NOMO-1 (cell line): Measurements from ENCODE around the gene ANKRD53.
"Not testable (repeated sequence)": the region's sequence is repeated elsewhere in the genome, so short reads cannot be mapped to it uniquely, and the experiment has no call there.

Experiments
- DNase-seq, 2 experiments: peaks; one replicate each; lab custom pipeline; 2025; ENCODE audit not compliant: unreplicated experiment in 2 of 2; lab: John Stamatoyannopoulos, UW

The ANKRD53 gene

GRCh38 chr2:71005271-71006202 lies 27.1 kb downstream of the ANKRD53 start:
- DNase-seq: no peak

- DNase-seq: no peak
These were observed 27.9 kb downstream of the ANKRD53 start for GRCh38 chr2:71006323-71006722.

GRCh38 chr2:71006955-71007799 lies 28.7 kb downstream of the ANKRD53 start:
- no peak for DNase-seq

- DNase-seq: no peak
These were observed 29.9 kb downstream of the ANKRD53 start for GRCh38 chr2:71008342-71008741.

- DNase-seq: not testable (repeated sequence)
These were observed 33.4 kb downstream of the ANKRD53 start for GRCh38 chr2:71011786-71012185.

GRCh38 chr2:71018625-71019024 lies 40.2 kb downstream of the ANKRD53 start:
- no peak for DNase-seq

GRCh38 chr2:71019989-71020388 lies 41.6 kb downstream of the ANKRD53 start:
- DNase-seq: not testable (repeated sequence)

- not testable (repeated sequence) for DNase-seq
These were observed 43.0 kb downstream of the ANKRD53 start for GRCh38 chr2:71021394-71021793.

- DNase-seq: not testable (repeated sequence)
These were observed 45.3 kb downstream of the ANKRD53 start for GRCh38 chr2:71023553-71024243.
